AG04449 (cell line): ENCODE measurements around the gene C11orf21.

Experiments
- CTCF ChIA-PET: fragments of 350-600 bp; formaldehyde crosslinking; extraction: SDS; loops from one replicate; lab custom pipeline; 2021; ENCODE audit warnings: antibody characterized with exemption; lab: Yijun Ruan, JAX
- POLR2A ChIA-PET: fragments of 400-600, 350-600 bp; formaldehyde crosslinking; extraction: SDS; loops from one replicate; lab custom pipeline; 2020; ENCODE audit warnings: antibody characterized with exemption, inconsistent platforms; lab: Yijun Ruan, JAX
- DNase-seq: peaks from one replicate; pipeline ENCODE4 v3.0.0-alpha.2; 2010; ENCODE audit warnings: low read depth, low spot score
- H3K4me3 ChIP-seq: 2 replicates; pipeline ENCODE4 v1.5.1; 2011; ENCODE audit warnings: low read depth, mild to moderate bottlenecking, control low read depth, low read length
- CTCF ChIP-seq: IDR thresholded peaks from one replicate; pipeline ENCODE4 v1.5.1; 2011; ENCODE audit warnings: mild to moderate bottlenecking, moderate library complexity, low read length, control low read depth, inconsistent platforms; ENCODE audit not compliant: insufficient read depth; ENCODE audit errors: missing control alignments

Gene C11orf21

DNA sequence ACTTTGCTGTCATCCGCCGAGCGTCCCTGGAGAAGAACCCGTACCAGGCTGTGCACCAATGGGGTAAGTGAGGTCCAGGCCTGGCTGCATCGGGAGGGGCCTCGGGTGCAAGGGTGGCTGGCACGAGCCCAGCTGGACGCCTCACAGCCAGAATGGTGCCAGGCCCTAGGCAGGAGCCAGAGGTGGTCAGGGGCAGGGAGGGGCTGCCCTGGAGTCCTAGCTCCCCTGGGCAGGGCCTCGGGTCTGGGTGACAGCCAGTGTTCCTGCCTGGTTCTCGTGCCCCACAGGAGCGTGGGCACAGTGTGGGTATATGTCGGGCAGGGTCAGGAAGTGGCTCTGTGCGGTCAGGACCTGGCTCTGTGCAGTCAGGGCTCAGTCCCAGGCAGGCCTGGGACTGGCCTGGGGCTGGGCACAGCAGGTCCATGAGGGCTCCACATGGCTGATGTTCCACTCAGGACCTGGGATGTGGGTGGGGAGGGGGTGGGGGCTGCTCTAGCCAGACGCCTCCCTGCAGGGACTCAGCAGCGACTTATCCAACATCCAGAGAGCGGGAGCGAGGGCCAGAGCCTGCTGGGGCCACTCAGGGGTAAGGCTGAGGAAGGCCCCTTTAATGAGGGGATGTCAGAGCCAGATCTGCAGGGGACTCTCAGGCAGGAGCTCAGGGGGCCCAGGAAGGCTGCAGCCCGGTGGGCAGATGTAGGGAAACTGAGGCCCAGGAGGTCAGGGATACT lies 1.3 kb upstream of the C11orf21 start:
- ChIA-PET CTCF (interaction anchor here (1.2 to 12.3 kb wide), 4 partner anchors 97 to 151 kb away, joined by 3 to 381 read pairs (median 40); partner anchors contain the start of gene TSSC4), POLR2A (no interaction called here)
- H3K4me3 ChIP-seq, result no peak overlapping the region
- no peak for TF ChIP-seq CTCF
- no peak for DNase-seq

- CTCF ChIA-PET, result interaction anchor here (1.2 to 12.3 kb wide), 3 partner anchors 98 to 150 kb away, joined by 3 to 381 read pairs (median 61); partner anchors contain the start of gene TSSC4
- POLR2A ChIA-PET, result no interaction called here
- H3K4me3 ChIP-seq, result no peak overlapping the region
- TF ChIP-seq CTCF, result no peak
- no peak for DNase-seq
Observed at GRCh38 chr11:2302306-2302895, 683 bp upstream of the C11orf21 start.

DNA sequence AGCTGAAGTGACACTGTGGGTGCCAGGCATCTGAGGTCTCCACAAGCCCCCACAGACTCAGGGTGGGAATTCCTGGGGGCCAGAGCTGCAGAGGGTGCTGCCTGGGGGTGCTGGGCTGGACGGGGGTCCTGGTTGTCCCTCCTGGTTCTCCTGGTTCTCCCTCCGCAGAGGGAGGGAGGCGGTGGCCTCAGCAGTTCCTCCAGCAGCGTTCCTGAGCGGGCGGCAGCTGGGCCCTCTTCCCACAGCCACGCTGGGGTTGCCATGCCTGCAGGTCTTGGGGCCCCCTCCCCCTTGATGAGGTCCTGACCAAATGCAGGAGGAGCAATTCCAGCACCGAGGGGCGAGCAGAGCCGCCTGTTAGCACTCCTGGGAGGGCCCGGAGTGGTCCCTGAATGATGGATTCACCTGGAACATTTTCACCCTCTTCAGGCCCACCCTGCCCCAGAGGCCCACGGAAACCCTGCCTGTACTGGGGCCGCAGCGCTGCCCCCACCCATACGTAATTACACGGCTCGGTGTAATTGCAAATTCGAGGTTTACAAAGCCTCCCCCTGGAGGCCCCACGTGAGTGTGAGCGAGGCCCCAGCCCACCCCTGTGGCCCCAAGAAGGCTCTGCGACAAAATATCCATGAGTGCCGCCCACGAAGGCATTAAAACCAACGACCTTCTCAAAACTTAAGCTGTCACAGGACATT lies 635 bp downstream of the C11orf21 start:
- ChIA-PET POLR2A (no interaction called here), CTCF (interaction anchor here (7.0 to 12.3 kb wide), 2 partner anchors 99 to 120 kb away, joined by 61 to 381 read pairs; partner anchors contain the start of gene TSSC4)
- DNase-seq, result no peak
- no peak overlapping the region for H3K4me3 ChIP-seq
- TF ChIP-seq CTCF, result no peak

DNA sequence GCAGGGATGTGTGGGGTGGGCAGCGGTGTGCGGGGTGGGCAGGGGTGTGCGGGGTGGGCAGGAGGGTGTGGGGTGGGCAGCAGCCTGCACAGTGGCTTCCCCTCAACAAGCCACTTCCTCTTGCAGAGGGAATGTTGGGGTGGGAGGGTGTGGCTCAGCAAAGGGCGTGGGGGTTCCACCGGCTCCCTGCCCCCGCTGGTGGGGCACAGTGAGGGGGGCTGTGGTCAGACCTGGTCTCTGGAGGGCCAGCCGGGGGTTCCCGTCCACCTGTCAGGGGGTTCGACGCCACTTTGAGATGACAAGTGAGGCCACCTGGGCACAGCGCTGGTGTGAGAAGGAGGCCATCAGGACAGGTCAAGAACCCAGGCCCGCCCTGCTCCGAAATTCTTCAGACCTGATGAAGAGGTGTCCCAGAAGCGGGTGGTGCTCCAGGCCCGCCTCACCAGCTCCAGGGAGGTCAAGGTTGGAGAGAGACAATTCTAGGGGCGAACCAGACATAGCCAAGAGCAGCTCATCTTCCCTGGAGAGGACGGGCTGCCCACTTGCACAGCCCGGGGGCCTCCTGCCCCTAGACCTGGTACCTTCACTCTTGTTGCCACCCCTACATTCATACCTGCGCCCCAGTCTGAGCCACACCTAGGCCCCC lies 1.3 kb downstream of the C11orf21 start:
- DNase-seq, result no peak
- CTCF ChIA-PET, result interaction anchor here (7.0 to 12.3 kb wide), 2 partner anchors 100 to 120 kb away, joined by 61 to 381 read pairs; partner anchors contain the start of gene TSSC4

DNA sequence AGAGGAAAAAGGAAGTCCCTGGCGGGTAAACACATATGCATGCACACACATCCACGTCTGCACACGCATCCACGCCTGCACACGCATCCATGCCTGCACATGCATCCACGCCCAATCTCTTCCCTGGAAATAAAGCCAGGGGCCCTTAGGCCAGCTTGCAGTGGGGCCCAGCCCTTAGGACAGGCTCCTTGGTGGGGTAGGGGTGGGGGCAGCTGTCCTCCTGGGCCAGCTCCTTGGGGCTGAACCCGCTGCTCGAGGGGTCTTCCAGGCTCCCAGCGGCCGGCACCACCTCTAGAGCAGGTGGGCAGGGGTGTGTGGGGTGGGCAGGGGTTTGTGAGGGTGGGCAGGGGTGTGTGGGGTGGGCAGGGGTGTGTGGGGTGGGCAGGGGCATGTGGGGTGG lies 1.9 kb downstream of the C11orf21 start:
- no peak for DNase-seq
- CTCF ChIA-PET, result interaction anchor here (1.2 to 5.9 kb wide), 2 partner anchors 120 to 233 kb away, joined by 4 to 28 read pairs; no protein-coding TSS in a partner anchor
- H3K4me3 ChIP-seq, result no peak overlapping the region
- POLR2A ChIA-PET, result no interaction called here
- no peak for TF ChIP-seq CTCF

More for the DNA sequence above, 1.3 kb downstream of the C11orf21 start:
- POLR2A ChIA-PET, result no interaction called here
- no peak for TF ChIP-seq CTCF
- H3K4me3 ChIP-seq, result no peak overlapping the region
